GM12875 (cell line): ENCODE measurements around the gene PAK3.

ENCODE experiments used
- H3K4me3 ChIP-seq: one replicate; pipeline ENCODE4 v1.5.1; 2011; ENCODE audit warnings: low read depth, low read length, control low read depth
- CTCF ChIP-seq: IDR thresholded peaks from 2 replicates; pipeline ENCODE4 v1.5.1; 2011; ENCODE audit warnings: low read depth, mild to moderate bottlenecking, control low read depth, inconsistent platforms, low read length, moderate library complexity, borderline replicate concordance; ENCODE audit not compliant: insufficient read depth

PAK3 gene

GRCh38 chrX:111088628-111089027 lies 7.4 kb upstream of the PAK3 start:
- no peak overlapping the region for H3K4me3 ChIP-seq
- no peak for TF ChIP-seq CTCF

GRCh38 chrX:111090458-111090857 lies 5.5 kb upstream of the PAK3 start:
- no peak for TF ChIP-seq CTCF
- H3K4me3 ChIP-seq: no peak overlapping the region

- TF ChIP-seq CTCF: peak; percentile 85
Measured at GRCh38 chrX:111098874-111099273, 2.9 kb downstream of the PAK3 start.

GRCh38 chrX:111100191-111100590 lies 4.2 kb downstream of the PAK3 start:
- peak; percentile 36 for TF ChIP-seq CTCF

More at GRCh38 chrX:111098874-111099273, 2.9 kb downstream of the PAK3 start:
- H3K4me3 ChIP-seq: no peak overlapping the region

GRCh38 chrX:111101580-111101979 lies 5.6 kb downstream of the PAK3 start:
- TF ChIP-seq CTCF: no peak
- H3K4me3 ChIP-seq: no peak overlapping the region

More at GRCh38 chrX:111100191-111100590, 4.2 kb downstream of the PAK3 start:
- no peak overlapping the region for H3K4me3 ChIP-seq

- no peak overlapping the region for H3K4me3 ChIP-seq
- no peak for TF ChIP-seq CTCF
Measured at GRCh38 chrX:111102636-111103035, 6.6 kb downstream of the PAK3 start.

- TF ChIP-seq CTCF: no peak
- no peak overlapping the region for H3K4me3 ChIP-seq
Measured at GRCh38 chrX:111103246-111103645, 7.3 kb downstream of the PAK3 start.
